PFSK-1 (cell line): Measurements from ENCODE around the gene SPTSSB.

ENCODE experiments used
- FOXP2 ChIP-seq: optimal IDR thresholded peaks from 2 replicates; pipeline ENCODE3; 2011; ENCODE audit warnings: borderline replicate concordance, control low read depth, inconsistent platforms; ENCODE audit not compliant: insufficient read depth; ENCODE audit errors: extremely low read length, extremely low read depth
- POLR2AphosphoS5 ChIP-seq: IDR thresholded peaks from 2 replicates; pipeline ENCODE4 v1.6.1; 2012; ENCODE audit warnings: low read depth, mild to moderate bottlenecking, control low read depth, low read length, moderate library complexity
- REST ChIP-seq, 2 experiments: IDR thresholded peaks; 2 replicates each; pipeline versions ENCODE4 v1.6.1 to v1.8.0; 2011 to 2012; ENCODE audit warnings: low read depth in 2 of 2, low read length in 2 of 2, control low read depth in 1 of 2, inconsistent platforms in 1 of 2, mild to moderate bottlenecking in 1 of 2, moderate library complexity in 1 of 2; ENCODE audit not compliant: insufficient read depth in 1 of 2
- SIN3A ChIP-seq: IDR thresholded peaks from 2 replicates; pipeline ENCODE4 v1.6.1; 2012; ENCODE audit warnings: mild to moderate bottlenecking, low read length, moderate library complexity, borderline replicate concordance; ENCODE audit not compliant: insufficient read depth
- TAF1 ChIP-seq: IDR thresholded peaks from 2 replicates; pipeline ENCODE4 v1.6.1; 2012; ENCODE audit warnings: low read length, control low read depth, borderline replicate concordance; ENCODE audit not compliant: insufficient read depth

Gene SPTSSB

GRCh38 chr3:161400650-161401049 lies 29.3 kb upstream of the SPTSSB start:
- TF ChIP-seq POLR2AphosphoS5 (no peak), SIN3A (no peak), FOXP2 (no peak), TAF1 (no peak)

- TF ChIP-seq SIN3A (no peak), POLR2AphosphoS5 (no peak), FOXP2 (no peak), REST (IDR thresholded peaks at IDR 0.05; ENCODE audit: insufficient read depth in 1 of 2, low read depth in 2 of 2, low read length in 2 of 2) (no peak), TAF1 (no peak)
These were observed 24.0 kb upstream of the SPTSSB start for GRCh38 chr3:161395115-161396012.

- TF ChIP-seq POLR2AphosphoS5 (no peak), REST (IDR thresholded peaks at IDR 0.05; ENCODE audit: insufficient read depth in 1 of 2, low read depth in 2 of 2, low read length in 2 of 2) (no peak), FOXP2 (no peak), SIN3A (no peak), TAF1 (no peak)
These were observed 22.5 kb upstream of the SPTSSB start for GRCh38 chr3:161393803-161394202.

GRCh38 chr3:161393310-161393709 lies 22.0 kb upstream of the SPTSSB start:
- no peak for TF ChIP-seq POLR2AphosphoS5
- no peak for TF ChIP-seq FOXP2
- TF ChIP-seq SIN3A = no peak
- TF ChIP-seq TAF1 = no peak
- no peak for TF ChIP-seq REST (IDR thresholded peaks at IDR 0.05; ENCODE audit: insufficient read depth in 1 of 2, low read depth in 2 of 2, low read length in 2 of 2)

GRCh38 chr3:161392853-161393252 lies 21.5 kb upstream of the SPTSSB start:
- TF ChIP-seq SIN3A = no peak
- no peak for TF ChIP-seq POLR2AphosphoS5
- no peak for TF ChIP-seq FOXP2
- TF ChIP-seq REST (IDR thresholded peaks at IDR 0.05; ENCODE audit: insufficient read depth in 1 of 2, low read depth in 2 of 2, low read length in 2 of 2) = no peak
- no peak for TF ChIP-seq TAF1
